Glutamatergic neuron (in vitro differentiated cells): Measurements from ENCODE around the gene LRRC74A. TPM values are rescaled to one million over a fixed set of nuclear protein-coding genes. Genes with fewer than 3 reads are reported as not detected.
"Not testable (repeated sequence)": the region's sequence is repeated elsewhere in the genome, so short reads cannot be mapped to it uniquely, and the experiment has no call there.

Source experiments
- DNase-seq: peaks from one replicate; pipeline ENCODE4 v3.0.0; 2022
- H3K27ac Mint-ChIP-seq: one replicate; pipeline ENCODE4 v1.8.0; 2020; ENCODE audit warnings: mild to moderate bottlenecking, mixed read lengths, inconsistent platforms; ENCODE audit not compliant: unreplicated experiment
- H3K27me3 Mint-ChIP-seq: one replicate; pipeline ENCODE4 v1.8.0; 2020; ENCODE audit warnings: mild to moderate bottlenecking, moderate library complexity, mixed read lengths, inconsistent platforms; ENCODE audit not compliant: unreplicated experiment
- H3K36me3 Mint-ChIP-seq: one replicate; pipeline ENCODE4 v1.8.0; 2020; ENCODE audit warnings: mild to moderate bottlenecking, mixed read lengths, inconsistent platforms; ENCODE audit not compliant: unreplicated experiment
- H3K4me1 Mint-ChIP-seq: one replicate; pipeline ENCODE4 v1.8.0; 2020; ENCODE audit warnings: mild to moderate bottlenecking, low read depth, mixed read lengths, inconsistent platforms; ENCODE audit not compliant: unreplicated experiment
- H3K4me3 Mint-ChIP-seq: one replicate; pipeline ENCODE4 v1.8.0; 2020; ENCODE audit warnings: mild to moderate bottlenecking, mixed read lengths, inconsistent platforms; ENCODE audit not compliant: unreplicated experiment
- H3K9me3 Mint-ChIP-seq: one replicate; pipeline ENCODE4 v1.8.0; 2020; ENCODE audit warnings: mild to moderate bottlenecking, moderate library complexity, mixed read lengths, inconsistent platforms; ENCODE audit not compliant: unreplicated experiment
- CTCF ChIP-seq: fragments of 200-600 bp; sonication (generic); IDR thresholded peaks from one replicate; pipeline ENCODE4 v1.5.0; 2021; ENCODE audit not compliant: partially characterized antibody, unreplicated experiment
- total RNA-seq: library from RNA; stranded (reverse); fragmentation: NEBNext Ultra II Directional; extraction: Animal tissue kit (Norgen Biotek cat#: 25700); gene quantifications from one replicate; pipeline ENCODE4 v1.2.1, GENCODE V29; 2021; ENCODE audit not compliant: unreplicated experiment

Gene LRRC74A
- total RNA-seq, 1 donor from 2014 or later = not detected

- no peaks in the 10 kb centered on the region for H3K36me3 Mint-ChIP-seq
- H3K4me1 Mint-ChIP-seq = peaks cover 10% of the 10 kb centered on the region
Observed at GRCh38 chr14:76887191-76887590, 61.0 kb downstream of the LRRC74A start.

GRCh38 chr14:76891391-76891790, 65.2 kb downstream of the LRRC74A start:
- peaks cover 5% of the 10 kb centered on the region for H3K9me3 Mint-ChIP-seq
- no peak for DNase-seq
- no peak for TF ChIP-seq CTCF
- peaks cover 5% of the 10 kb centered on the region for H3K4me1 Mint-ChIP-seq
- H3K27me3 Mint-ChIP-seq = no peaks in the 10 kb centered on the region
- H3K36me3 Mint-ChIP-seq = peaks cover 5% of the 10 kb centered on the region
- no peak overlapping the region for H3K4me3 Mint-ChIP-seq
- no peak overlapping the region for H3K27ac Mint-ChIP-seq

More at GRCh38 chr14:76887191-76887590, 61.0 kb downstream of the LRRC74A start:
- no peak for TF ChIP-seq CTCF
- H3K27ac Mint-ChIP-seq = peak overlapping the region; percentile 55
- no peak overlapping the region for H3K4me3 Mint-ChIP-seq
- H3K27me3 Mint-ChIP-seq = peaks cover 2% of the 10 kb centered on the region
- no peaks in the 10 kb centered on the region for H3K9me3 Mint-ChIP-seq
- DNase-seq = no peak

GRCh38 chr14:76894308-76894707, 68.1 kb downstream of the LRRC74A start:
- H3K4me3 Mint-ChIP-seq = no peak overlapping the region
- H3K27me3 Mint-ChIP-seq = no peaks in the 10 kb centered on the region
- H3K36me3 Mint-ChIP-seq = peaks cover 5% of the 10 kb centered on the region
- H3K27ac Mint-ChIP-seq = no peak overlapping the region
- DNase-seq = no peak
- no peak for TF ChIP-seq CTCF
- H3K4me1 Mint-ChIP-seq = no peaks in the 10 kb centered on the region
- peaks cover 5% of the 10 kb centered on the region for H3K9me3 Mint-ChIP-seq

DNA sequence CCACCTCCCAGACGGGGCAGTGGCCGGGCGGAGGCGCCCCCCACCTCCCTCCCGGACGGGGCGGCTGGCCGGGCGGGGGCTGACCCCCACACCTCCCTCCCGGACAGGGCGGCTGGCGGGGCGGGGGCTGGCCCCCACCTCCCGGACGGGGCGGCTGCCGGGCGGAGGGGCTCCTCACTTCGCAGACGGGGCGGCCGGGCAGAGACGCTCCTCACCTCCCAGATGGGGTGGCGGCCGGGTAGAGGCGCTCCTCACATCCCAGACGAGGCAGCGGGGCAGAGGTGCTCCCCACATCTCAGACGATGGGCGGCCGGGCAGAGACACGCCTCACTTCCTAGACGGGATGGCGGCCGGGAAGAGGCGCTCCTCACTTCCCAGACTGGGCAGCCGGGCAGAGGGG, 71.8 kb downstream of the LRRC74A start:
- H3K9me3 Mint-ChIP-seq, H3K36me3 Mint-ChIP-seq, DNase-seq, H3K4me1 Mint-ChIP-seq, H3K27me3 Mint-ChIP-seq, H3K27ac Mint-ChIP-seq, H3K4me3 Mint-ChIP-seq: not testable (repeated sequence)

GRCh38 chr14:76900682-76901081, 74.5 kb downstream of the LRRC74A start:
- no peaks in the 10 kb centered on the region for H3K36me3 Mint-ChIP-seq
- no peak for TF ChIP-seq CTCF
- H3K27me3 Mint-ChIP-seq = peaks cover 4% of the 10 kb centered on the region
- DNase-seq = no peak
- H3K9me3 Mint-ChIP-seq = no peaks in the 10 kb centered on the region
- H3K4me3 Mint-ChIP-seq = no peak overlapping the region
- peaks cover 10% of the 10 kb centered on the region for H3K4me1 Mint-ChIP-seq
- H3K27ac Mint-ChIP-seq = no peak overlapping the region
